Stimulated activated CD4-positive, alpha-beta T cell treated with anti-CD3 and anti-CD28 coated beads, Interleukin-2, amount 100 ng/mL, for 4 hours (primary cell): ENCODE results near the gene SKAP1.
"Not testable (repeated sequence)": the region's sequence is repeated elsewhere in the genome, so short reads cannot be mapped to it uniquely, and the experiment has no call there.

Source experiments
- DNase-seq: peaks from one replicate; pipeline ENCODE4 v3.0.0-alpha.2; 2020; ENCODE audit warnings: low read depth

SKAP1 gene

GRCh38 chr17:48429638-48430586, at the start of gene SKAP1:
TSS of gene SKAP1 (minus strand) at chr17:48430214.
- peak; percentile 67 for DNase-seq

GRCh38 chr17:48479014-48479402, 49.0 kb upstream of the SKAP1 start:
- no peak for DNase-seq

- DNase-seq: no peak
Measured at GRCh38 chr17:48478224-48479013, 48.4 kb upstream of the SKAP1 start.

- DNase-seq: no peak
Measured at GRCh38 chr17:48477221-48477620, 47.2 kb upstream of the SKAP1 start.

- no peak for DNase-seq
Measured at GRCh38 chr17:48472411-48473281, 42.6 kb upstream of the SKAP1 start.

- no peak for DNase-seq
Measured at GRCh38 chr17:48471817-48472410, 41.9 kb upstream of the SKAP1 start.

GRCh38 chr17:48470388-48471034, 40.5 kb upstream of the SKAP1 start:
- DNase-seq: no peak

GRCh38 chr17:48469227-48469626, 39.2 kb upstream of the SKAP1 start:
- no peak for DNase-seq

GRCh38 chr17:48468299-48468698, 38.3 kb upstream of the SKAP1 start:
- no peak for DNase-seq

GRCh38 chr17:48465884-48466283, 35.9 kb upstream of the SKAP1 start:
- DNase-seq: no peak

GRCh38 chr17:48463526-48463925, 33.5 kb upstream of the SKAP1 start:
- DNase-seq: no peak

- no peak for DNase-seq
Measured at GRCh38 chr17:48462946-48463345, 32.9 kb upstream of the SKAP1 start.

- DNase-seq: no peak
Measured at GRCh38 chr17:48460052-48460451, 30.0 kb upstream of the SKAP1 start.

- no peak for DNase-seq
Measured at GRCh38 chr17:48459070-48459844, 29.2 kb upstream of the SKAP1 start.

GRCh38 chr17:48457080-48457836, 27.2 kb upstream of the SKAP1 start:
- peak; percentile 71 for DNase-seq

GRCh38 chr17:48456589-48456988, 26.6 kb upstream of the SKAP1 start:
- no peak for DNase-seq

GRCh38 chr17:48455791-48456190, 25.8 kb upstream of the SKAP1 start:
- DNase-seq: no peak

- DNase-seq: no peak
Measured at GRCh38 chr17:48453447-48453846, 23.4 kb upstream of the SKAP1 start.

GRCh38 chr17:48451489-48451888, 21.5 kb upstream of the SKAP1 start:
- no peak for DNase-seq

- DNase-seq: not testable (repeated sequence)
Measured at GRCh38 chr17:48449335-48449734, 19.3 kb upstream of the SKAP1 start.
